K562 (cell line): ENCODE measurements around the gene HMX3. TPM values are rescaled to one million over a fixed set of nuclear protein-coding genes. Genes with fewer than 3 reads are reported as not detected.

Experiments used
- GTF2A2 ChIP-seq: IDR thresholded peaks from 2 replicates; pipeline ENCODE4 v1.6.1; 2016; ENCODE audit warnings: mild to moderate bottlenecking, missing genetic modification characterization, missing compliant biosample characterization
- JUNB ChIP-seq: fragments of 450-650 bp; formaldehyde crosslinking; conservative IDR thresholded peaks from 2 replicates; pipeline ENCODE4 v1.4.0; 2020; ENCODE audit warnings: mild to moderate bottlenecking
- L3MBTL2 ChIP-seq: fragments of 450-650 bp; IDR thresholded peaks from 2 replicates; pipeline ENCODE4 v1.6.1; 2016; ENCODE audit warnings: mild to moderate bottlenecking, moderate library complexity
- SMAD2 ChIP-seq: fragments of 150-350 bp; IDR thresholded peaks from 2 replicates; pipeline ENCODE4 v1.6.1; 2014; ENCODE audit warnings: low read depth, mild to moderate bottlenecking, low read length
- SMARCA5 ChIP-seq: fragments of 450-650 bp; IDR thresholded peaks from 2 replicates; pipeline ENCODE4 v1.6.1; 2016
- ZNF583 ChIP-seq: fragments of 250-450 bp; sonication (Bioruptor Pico); IDR thresholded peaks from 2 replicates; pipeline ENCODE4 v1.4.0; 2020
- polyA plus RNA-seq, 8 experiments: library from polyadenylated mRNA; depleted of rRNA in 4 of 8; stranded (reverse) in 5 of 8; unstranded in 3 of 8; fragments of >200 nt; fragmentation: Nextera tagmentation in 2 of 8; fragmentation: Illumina TruSeq in 1 of 8; extraction: Ambion mirVana in 2 of 8; extraction: Trizol in 1 of 8; gene quantifications; 2 replicates each; pipeline versions ENCODE4 v1.2.1 to v1.2.3, GENCODE V29; 2011 to 2014; ENCODE audit warnings: inconsistent platforms in 1 of 8, missing spikeins in 1 of 8
- total RNA-seq, 7 experiments: library from RNA; depleted of rRNA in 6 of 7; stranded (reverse); fragments of >200 nt in 6 of 7; fragmentation: Illumina TruSeq in 2 of 7; extraction: Trizol in 2 of 7; gene quantifications; 2 replicates each; pipeline versions ENCODE4 v1.2.1 to v1.2.3, GENCODE V29; 2011 to 2021; ENCODE audit warnings: low replicate concordance in 1 of 7
- TF ChIP-seq, protein P1 (sequence below): fragments of 450-650 bp; IDR thresholded peaks from 2 replicates; pipeline ENCODE4 v1.6.1; 2016; ENCODE audit warnings: mild to moderate bottlenecking, moderate library complexity
- TF ChIP-seq, protein P2 (sequence below), 2 experiments: IDR thresholded peaks; 2 replicates each; pipeline ENCODE4 v1.6.1; 2011; ENCODE audit warnings: borderline replicate concordance in 1 of 2, control low read depth in 1 of 2, low read depth in 1 of 2, low read length in 1 of 2, mild to moderate bottlenecking in 1 of 2, mixed read lengths in 1 of 2, moderate library complexity in 1 of 2; ENCODE audit not compliant: insufficient read depth in 1 of 2, insufficient read length in 1 of 2, poor library complexity in 1 of 2, severe bottlenecking in 1 of 2; ENCODE audit errors: extremely low read depth in 1 of 2
- TF ChIP-seq, protein P3 (sequence below), 3 experiments: IDR thresholded peaks in 2 of 3; conservative IDR thresholded peaks in 1 of 3; 2 replicates each; pipeline ENCODE4 v1.5.1; 2011 to 2012; ENCODE audit warnings: low read length in 3 of 3, mild to moderate bottlenecking in 3 of 3, control low read depth in 2 of 3, improper control_type of control experiment in 1 of 3, inconsistent platforms in 1 of 3, low read depth in 1 of 3, mixed read lengths in 1 of 3, moderate library complexity in 1 of 3; ENCODE audit not compliant: insufficient read depth in 2 of 3

HMX3 gene
- total and polyA plus RNA-seq, 9 of the 15 experiments (the other 6 are each of a cell fraction or from before 2014, with no cell fraction given) = 0.55 to 43.5 (median 7.4) TPM; not detected in 2

DNA sequence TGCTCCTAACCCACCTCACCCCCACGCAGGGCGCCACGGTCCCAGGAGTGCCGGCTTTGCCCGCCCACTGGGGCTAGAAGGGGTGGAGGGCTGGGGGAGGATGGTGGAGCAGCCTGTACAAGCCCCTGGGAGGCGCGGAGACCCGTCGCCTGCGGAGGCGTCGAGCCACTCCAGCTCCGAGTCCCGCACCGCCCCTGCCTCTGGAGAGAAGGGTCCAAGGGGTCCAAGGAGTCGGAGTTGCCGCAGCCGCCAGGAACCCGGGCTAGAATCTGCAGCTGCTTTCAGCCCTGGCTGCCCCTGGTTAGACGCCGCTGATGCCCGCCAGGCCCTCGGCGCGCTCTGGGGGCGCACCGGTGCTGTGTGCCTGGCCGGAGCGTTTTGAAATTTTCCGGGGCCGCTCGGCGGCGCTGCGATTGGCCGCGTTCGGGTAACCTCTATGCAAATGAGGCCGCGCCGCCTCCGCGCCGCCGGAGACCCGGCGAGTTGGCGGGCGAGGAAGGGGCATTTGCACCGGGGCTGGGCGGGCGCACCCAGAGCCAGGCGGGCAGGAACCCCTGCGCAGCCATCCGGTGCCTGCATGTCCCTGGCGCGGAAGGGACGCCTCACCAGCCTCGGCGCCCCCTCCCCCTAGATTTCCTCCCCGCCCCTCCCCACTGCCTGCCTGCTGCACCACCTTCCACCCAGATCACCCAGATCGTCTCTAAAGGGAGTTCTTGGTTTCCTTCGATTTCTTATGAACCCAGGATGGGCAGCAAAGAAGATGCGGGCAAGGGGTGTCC is 12.1 kb downstream of the HMX3 start, which contains the start of gene HMX2 (continued):
- TF ChIP-seq, protein P1, sequence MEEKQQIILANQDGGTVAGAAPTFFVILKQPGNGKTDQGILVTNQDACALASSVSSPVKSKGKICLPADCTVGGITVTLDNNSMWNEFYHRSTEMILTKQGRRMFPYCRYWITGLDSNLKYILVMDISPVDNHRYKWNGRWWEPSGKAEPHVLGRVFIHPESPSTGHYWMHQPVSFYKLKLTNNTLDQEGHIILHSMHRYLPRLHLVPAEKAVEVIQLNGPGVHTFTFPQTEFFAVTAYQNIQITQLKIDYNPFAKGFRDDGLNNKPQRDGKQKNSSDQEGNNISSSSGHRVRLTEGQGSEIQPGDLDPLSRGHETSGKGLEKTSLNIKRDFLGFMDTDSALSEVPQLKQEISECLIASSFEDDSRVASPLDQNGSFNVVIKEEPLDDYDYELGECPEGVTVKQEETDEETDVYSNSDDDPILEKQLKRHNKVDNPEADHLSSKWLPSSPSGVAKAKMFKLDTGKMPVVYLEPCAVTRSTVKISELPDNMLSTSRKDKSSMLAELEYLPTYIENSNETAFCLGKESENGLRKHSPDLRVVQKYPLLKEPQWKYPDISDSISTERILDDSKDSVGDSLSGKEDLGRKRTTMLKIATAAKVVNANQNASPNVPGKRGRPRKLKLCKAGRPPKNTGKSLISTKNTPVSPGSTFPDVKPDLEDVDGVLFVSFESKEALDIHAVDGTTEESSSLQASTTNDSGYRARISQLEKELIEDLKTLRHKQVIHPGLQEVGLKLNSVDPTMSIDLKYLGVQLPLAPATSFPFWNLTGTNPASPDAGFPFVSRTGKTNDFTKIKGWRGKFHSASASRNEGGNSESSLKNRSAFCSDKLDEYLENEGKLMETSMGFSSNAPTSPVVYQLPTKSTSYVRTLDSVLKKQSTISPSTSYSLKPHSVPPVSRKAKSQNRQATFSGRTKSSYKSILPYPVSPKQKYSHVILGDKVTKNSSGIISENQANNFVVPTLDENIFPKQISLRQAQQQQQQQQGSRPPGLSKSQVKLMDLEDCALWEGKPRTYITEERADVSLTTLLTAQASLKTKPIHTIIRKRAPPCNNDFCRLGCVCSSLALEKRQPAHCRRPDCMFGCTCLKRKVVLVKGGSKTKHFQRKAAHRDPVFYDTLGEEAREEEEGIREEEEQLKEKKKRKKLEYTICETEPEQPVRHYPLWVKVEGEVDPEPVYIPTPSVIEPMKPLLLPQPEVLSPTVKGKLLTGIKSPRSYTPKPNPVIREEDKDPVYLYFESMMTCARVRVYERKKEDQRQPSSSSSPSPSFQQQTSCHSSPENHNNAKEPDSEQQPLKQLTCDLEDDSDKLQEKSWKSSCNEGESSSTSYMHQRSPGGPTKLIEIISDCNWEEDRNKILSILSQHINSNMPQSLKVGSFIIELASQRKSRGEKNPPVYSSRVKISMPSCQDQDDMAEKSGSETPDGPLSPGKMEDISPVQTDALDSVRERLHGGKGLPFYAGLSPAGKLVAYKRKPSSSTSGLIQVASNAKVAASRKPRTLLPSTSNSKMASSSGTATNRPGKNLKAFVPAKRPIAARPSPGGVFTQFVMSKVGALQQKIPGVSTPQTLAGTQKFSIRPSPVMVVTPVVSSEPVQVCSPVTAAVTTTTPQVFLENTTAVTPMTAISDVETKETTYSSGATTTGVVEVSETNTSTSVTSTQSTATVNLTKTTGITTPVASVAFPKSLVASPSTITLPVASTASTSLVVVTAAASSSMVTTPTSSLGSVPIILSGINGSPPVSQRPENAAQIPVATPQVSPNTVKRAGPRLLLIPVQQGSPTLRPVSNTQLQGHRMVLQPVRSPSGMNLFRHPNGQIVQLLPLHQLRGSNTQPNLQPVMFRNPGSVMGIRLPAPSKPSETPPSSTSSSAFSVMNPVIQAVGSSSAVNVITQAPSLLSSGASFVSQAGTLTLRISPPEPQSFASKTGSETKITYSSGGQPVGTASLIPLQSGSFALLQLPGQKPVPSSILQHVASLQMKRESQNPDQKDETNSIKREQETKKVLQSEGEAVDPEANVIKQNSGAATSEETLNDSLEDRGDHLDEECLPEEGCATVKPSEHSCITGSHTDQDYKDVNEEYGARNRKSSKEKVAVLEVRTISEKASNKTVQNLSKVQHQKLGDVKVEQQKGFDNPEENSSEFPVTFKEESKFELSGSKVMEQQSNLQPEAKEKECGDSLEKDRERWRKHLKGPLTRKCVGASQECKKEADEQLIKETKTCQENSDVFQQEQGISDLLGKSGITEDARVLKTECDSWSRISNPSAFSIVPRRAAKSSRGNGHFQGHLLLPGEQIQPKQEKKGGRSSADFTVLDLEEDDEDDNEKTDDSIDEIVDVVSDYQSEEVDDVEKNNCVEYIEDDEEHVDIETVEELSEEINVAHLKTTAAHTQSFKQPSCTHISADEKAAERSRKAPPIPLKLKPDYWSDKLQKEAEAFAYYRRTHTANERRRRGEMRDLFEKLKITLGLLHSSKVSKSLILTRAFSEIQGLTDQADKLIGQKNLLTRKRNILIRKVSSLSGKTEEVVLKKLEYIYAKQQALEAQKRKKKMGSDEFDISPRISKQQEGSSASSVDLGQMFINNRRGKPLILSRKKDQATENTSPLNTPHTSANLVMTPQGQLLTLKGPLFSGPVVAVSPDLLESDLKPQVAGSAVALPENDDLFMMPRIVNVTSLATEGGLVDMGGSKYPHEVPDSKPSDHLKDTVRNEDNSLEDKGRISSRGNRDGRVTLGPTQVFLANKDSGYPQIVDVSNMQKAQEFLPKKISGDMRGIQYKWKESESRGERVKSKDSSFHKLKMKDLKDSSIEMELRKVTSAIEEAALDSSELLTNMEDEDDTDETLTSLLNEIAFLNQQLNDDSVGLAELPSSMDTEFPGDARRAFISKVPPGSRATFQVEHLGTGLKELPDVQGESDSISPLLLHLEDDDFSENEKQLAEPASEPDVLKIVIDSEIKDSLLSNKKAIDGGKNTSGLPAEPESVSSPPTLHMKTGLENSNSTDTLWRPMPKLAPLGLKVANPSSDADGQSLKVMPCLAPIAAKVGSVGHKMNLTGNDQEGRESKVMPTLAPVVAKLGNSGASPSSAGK = peak; percentile 57
- TF ChIP-seq JUNB (CRISPR knock-in tag) = no peak
- TF ChIP-seq SMAD2 = no peak
- TF ChIP-seq, protein P2, sequence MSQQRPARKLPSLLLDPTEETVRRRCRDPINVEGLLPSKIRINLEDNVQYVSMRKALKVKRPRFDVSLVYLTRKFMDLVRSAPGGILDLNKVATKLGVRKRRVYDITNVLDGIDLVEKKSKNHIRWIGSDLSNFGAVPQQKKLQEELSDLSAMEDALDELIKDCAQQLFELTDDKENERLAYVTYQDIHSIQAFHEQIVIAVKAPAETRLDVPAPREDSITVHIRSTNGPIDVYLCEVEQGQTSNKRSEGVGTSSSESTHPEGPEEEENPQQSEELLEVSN (IDR thresholded peaks at IDR 0.05; ENCODE audit: borderline replicate concordance in 1 of 2, extremely low read depth in 1 of 2, insufficient read depth in 1 of 2, insufficient read length in 1 of 2, low read depth in 1 of 2, low read length in 1 of 2, poor library complexity in 1 of 2, severe bottlenecking in 1 of 2) = peak; percentile 42 to 60
- TF ChIP-seq GTF2A2 = no peak
- TF ChIP-seq SMARCA5 = no peak
- TF ChIP-seq L3MBTL2 = peak; percentile 63; the same call in 1 of the 2 replicates
- no peak for TF ChIP-seq ZNF583 (CRISPR knock-in tag)
- TF ChIP-seq, protein P3, sequence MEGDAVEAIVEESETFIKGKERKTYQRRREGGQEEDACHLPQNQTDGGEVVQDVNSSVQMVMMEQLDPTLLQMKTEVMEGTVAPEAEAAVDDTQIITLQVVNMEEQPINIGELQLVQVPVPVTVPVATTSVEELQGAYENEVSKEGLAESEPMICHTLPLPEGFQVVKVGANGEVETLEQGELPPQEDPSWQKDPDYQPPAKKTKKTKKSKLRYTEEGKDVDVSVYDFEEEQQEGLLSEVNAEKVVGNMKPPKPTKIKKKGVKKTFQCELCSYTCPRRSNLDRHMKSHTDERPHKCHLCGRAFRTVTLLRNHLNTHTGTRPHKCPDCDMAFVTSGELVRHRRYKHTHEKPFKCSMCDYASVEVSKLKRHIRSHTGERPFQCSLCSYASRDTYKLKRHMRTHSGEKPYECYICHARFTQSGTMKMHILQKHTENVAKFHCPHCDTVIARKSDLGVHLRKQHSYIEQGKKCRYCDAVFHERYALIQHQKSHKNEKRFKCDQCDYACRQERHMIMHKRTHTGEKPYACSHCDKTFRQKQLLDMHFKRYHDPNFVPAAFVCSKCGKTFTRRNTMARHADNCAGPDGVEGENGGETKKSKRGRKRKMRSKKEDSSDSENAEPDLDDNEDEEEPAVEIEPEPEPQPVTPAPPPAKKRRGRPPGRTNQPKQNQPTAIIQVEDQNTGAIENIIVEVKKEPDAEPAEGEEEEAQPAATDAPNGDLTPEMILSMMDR (IDR thresholded peaks at IDR 0.05 in 2 of 3, conservative IDR thresholded peaks at IDR 0.05 in 1 of 3; ENCODE audit: insufficient read depth in 2 of 3, low read depth in 1 of 3, low read length in 3 of 3) = peak in 2 of 3 experiments; percentile 3 to 35; a peak in 1 of 6 replicates
